GM10248 (cell line): ENCODE results near the gene MEDAG.

Experiments
- CTCF ChIA-PET: fragments of 300-600 bp; sonication (Branson Sonifier 250); formaldehyde crosslinking; extraction: SDS; loops from one replicate; lab custom pipeline; 2021; ENCODE audit warnings: antibody characterized with exemption; lab: Yijun Ruan, JAX
- POLR2A ChIA-PET: fragments of 350-650 bp; sonication (Branson Sonifier 250); formaldehyde crosslinking; extraction: SDS; loops from one replicate; lab custom pipeline; 2020; ENCODE audit warnings: antibody characterized with exemption; lab: Yijun Ruan, JAX
- DNase-seq: peaks from one replicate; pipeline ENCODE4 v3.0.0; 2012; ENCODE audit errors: extremely low spot score
- TF ChIP-seq, protein P1 (sequence below): IDR thresholded peaks from 2 replicates; pipeline ENCODE4 v1.5.1; 2012; ENCODE audit warnings: mild to moderate bottlenecking, low read depth; ENCODE audit errors: extremely low read depth, missing control alignments, control extremely low read depth

Gene MEDAG

GRCh38 chr13:30872276-30872594, 33.8 kb upstream of the MEDAG start:
- no peak for DNase-seq
- TF ChIP-seq, protein P1, sequence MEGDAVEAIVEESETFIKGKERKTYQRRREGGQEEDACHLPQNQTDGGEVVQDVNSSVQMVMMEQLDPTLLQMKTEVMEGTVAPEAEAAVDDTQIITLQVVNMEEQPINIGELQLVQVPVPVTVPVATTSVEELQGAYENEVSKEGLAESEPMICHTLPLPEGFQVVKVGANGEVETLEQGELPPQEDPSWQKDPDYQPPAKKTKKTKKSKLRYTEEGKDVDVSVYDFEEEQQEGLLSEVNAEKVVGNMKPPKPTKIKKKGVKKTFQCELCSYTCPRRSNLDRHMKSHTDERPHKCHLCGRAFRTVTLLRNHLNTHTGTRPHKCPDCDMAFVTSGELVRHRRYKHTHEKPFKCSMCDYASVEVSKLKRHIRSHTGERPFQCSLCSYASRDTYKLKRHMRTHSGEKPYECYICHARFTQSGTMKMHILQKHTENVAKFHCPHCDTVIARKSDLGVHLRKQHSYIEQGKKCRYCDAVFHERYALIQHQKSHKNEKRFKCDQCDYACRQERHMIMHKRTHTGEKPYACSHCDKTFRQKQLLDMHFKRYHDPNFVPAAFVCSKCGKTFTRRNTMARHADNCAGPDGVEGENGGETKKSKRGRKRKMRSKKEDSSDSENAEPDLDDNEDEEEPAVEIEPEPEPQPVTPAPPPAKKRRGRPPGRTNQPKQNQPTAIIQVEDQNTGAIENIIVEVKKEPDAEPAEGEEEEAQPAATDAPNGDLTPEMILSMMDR: no peak
- CTCF ChIA-PET: interaction anchor here (0.7 to 1.7 kb wide), 3 partner anchors 12 to 25 kb away, joined by 3 to 5 read pairs (median 3); no protein-coding TSS in a partner anchor
- POLR2A ChIA-PET: no interaction called here

- TF ChIP-seq, protein P1: no peak
- POLR2A ChIA-PET: no interaction called here
- DNase-seq: no peak
- CTCF ChIA-PET: interaction anchor here (1.7 kb wide), 1 partner anchor 8 kb away, joined by 16 read pairs; no protein-coding TSS in a partner anchor
Measured at GRCh38 chr13:30872685-30873461, 33.2 kb upstream of the MEDAG start.

GRCh38 chr13:30873499-30873898, 32.6 kb upstream of the MEDAG start:
- TF ChIP-seq, protein P1: no peak
- POLR2A ChIA-PET: interaction anchor here (1.0 kb wide), 1 partner anchor 97 kb away, joined by 3 read pairs; no protein-coding TSS in a partner anchor
- DNase-seq: no peak
- CTCF ChIA-PET: interaction anchor here (1.3 to 1.7 kb wide), 2 partner anchors 8 to 171 kb away, joined by 4 to 16 read pairs; no protein-coding TSS in a partner anchor

DNA sequence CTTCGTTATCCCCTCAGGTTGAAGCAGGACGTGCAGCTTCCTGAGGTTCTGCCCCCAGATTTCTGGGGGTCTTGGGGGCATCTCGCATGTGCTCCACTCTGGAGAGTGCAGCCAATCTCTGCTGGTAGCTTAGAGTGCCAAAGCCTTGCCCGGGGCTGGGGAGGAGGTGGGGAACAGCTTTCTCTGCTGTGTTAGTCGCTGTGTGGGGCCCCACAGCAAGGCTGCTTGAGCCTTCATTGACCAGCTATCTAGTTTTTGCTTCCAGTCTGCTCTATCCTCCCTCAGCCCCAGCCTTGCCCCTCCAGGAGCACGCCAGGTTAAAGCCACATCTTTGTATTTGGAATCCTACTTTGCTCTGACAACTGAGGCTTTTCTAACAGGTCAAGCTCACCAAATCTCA, 32.0 kb upstream of the MEDAG start:
- no peak for DNase-seq
- CTCF ChIA-PET: interaction anchor here (1.3 to 1.7 kb wide), 2 partner anchors 9 to 171 kb away, joined by 4 to 16 read pairs; no protein-coding TSS in a partner anchor
- POLR2A ChIA-PET: interaction anchor here (1.0 kb wide), 1 partner anchor 96 kb away, joined by 3 read pairs; no protein-coding TSS in a partner anchor
- TF ChIP-seq, protein P1: no peak

- CTCF ChIA-PET: interaction anchor here (1.3 to 1.7 kb wide), 2 partner anchors 9 to 170 kb away, joined by 4 to 16 read pairs; no protein-coding TSS in a partner anchor
- no peak for DNase-seq
- TF ChIP-seq, protein P1: no peak
- POLR2A ChIA-PET: interaction anchor here (1.0 kb wide), 1 partner anchor 96 kb away, joined by 3 read pairs; no protein-coding TSS in a partner anchor
Measured at GRCh38 chr13:30874561-30874960, 31.5 kb upstream of the MEDAG start.

GRCh38 chr13:30877335-30877734, 28.7 kb upstream of the MEDAG start:
- TF ChIP-seq, protein P1: no peak
- DNase-seq: no peak
- ChIA-PET CTCF (interaction anchor here (1.1 kb wide), 1 partner anchor 12 kb away, joined by 9 read pairs; no protein-coding TSS in a partner anchor), POLR2A (no interaction called here)
